SH-SY5Y (cell line): ENCODE data around the gene ADM2.

ENCODE experiments used
- GATA2 ChIP-seq: IDR thresholded peaks from 2 replicates; pipeline ENCODE4 v1.6.1; 2011; ENCODE audit warnings: mild to moderate bottlenecking, low read depth, low read length
- GATA3 ChIP-seq: IDR thresholded peaks from 2 replicates; pipeline ENCODE4 v1.6.1; 2011; ENCODE audit warnings: low read depth, mild to moderate bottlenecking, low read length, moderate library complexity

Gene ADM2

GRCh38 chr22:50469377-50470305, 11.7 kb upstream of the ADM2 start:
- TF ChIP-seq GATA2 (no peak), GATA3 (no peak)

- no peak for TF ChIP-seq GATA3
- TF ChIP-seq GATA2, result no peak
Measured at GRCh38 chr22:50470491-50470890, 10.9 kb upstream of the ADM2 start.

GRCh38 chr22:50471197-50471847, 10.0 kb upstream of the ADM2 start:
- no peak for TF ChIP-seq GATA2
- TF ChIP-seq GATA3, result no peak

GRCh38 chr22:50471962-50472361, 9.4 kb upstream of the ADM2 start:
- no peak for TF ChIP-seq GATA2
- TF ChIP-seq GATA3, result no peak

- TF ChIP-seq GATA3 (no peak), GATA2 (no peak)
Measured at GRCh38 chr22:50473088-50473487, 8.3 kb upstream of the ADM2 start.

- TF ChIP-seq GATA2, result no peak
- no peak for TF ChIP-seq GATA3
Measured at GRCh38 chr22:50473855-50474671, 7.3 kb upstream of the ADM2 start.

- TF ChIP-seq GATA3, result no peak
- TF ChIP-seq GATA2, result no peak
Measured at GRCh38 chr22:50474710-50475651, 6.4 kb upstream of the ADM2 start, which contains the start of gene SBF1. TSS of gene SBF1 (minus strand) at chr22:50475035. CDS start at chr22:50474840, 195 bp downstream.

- TF ChIP-seq GATA3, result no peak
- no peak for TF ChIP-seq GATA2
Measured at GRCh38 chr22:50475652-50476002, 5.7 kb upstream of the ADM2 start.

GRCh38 chr22:50476868-50477267, 4.5 kb upstream of the ADM2 start:
- TF ChIP-seq GATA2 (no peak), GATA3 (no peak)

- TF ChIP-seq GATA3, result no peak
- no peak for TF ChIP-seq GATA2
Measured at GRCh38 chr22:50477923-50478322, 3.4 kb upstream of the ADM2 start.

- TF ChIP-seq GATA2, result no peak
Measured at GRCh38 chr22:50479721-50480120, 1.6 kb upstream of the ADM2 start.

GRCh38 chr22:50481045-50481439, 301 bp upstream of the ADM2 start:
- no peak for TF ChIP-seq GATA2
- TF ChIP-seq GATA3, result no peak
